GM12891 (cell line): ENCODE data around the gene CTSK.

ENCODE experiments used
- PAX5 ChIP-seq: IDR thresholded peaks from 2 replicates; pipeline ENCODE4 v1.6.1; 2011; ENCODE audit warnings: low read length, moderate library complexity, mild to moderate bottlenecking; ENCODE audit not compliant: insufficient read depth, severe bottlenecking
- POLR2A ChIP-seq: IDR thresholded peaks from 2 replicates; pipeline ENCODE4 v1.6.1; 2011; ENCODE audit warnings: low read depth, low read length, control low read depth
- POLR2AphosphoS5 ChIP-seq: IDR thresholded peaks from 2 replicates; pipeline ENCODE4 v1.6.1; 2011; ENCODE audit warnings: low read depth, low read length, control low read depth
- SPI1 ChIP-seq: IDR thresholded peaks from 2 replicates; pipeline ENCODE4 v1.6.1; 2011; ENCODE audit warnings: low read depth, low read length, control low read depth
- TAF1 ChIP-seq: IDR thresholded peaks from 2 replicates; pipeline ENCODE4 v1.6.1; 2011; ENCODE audit warnings: low read depth, low read length, control low read depth

DNA sequence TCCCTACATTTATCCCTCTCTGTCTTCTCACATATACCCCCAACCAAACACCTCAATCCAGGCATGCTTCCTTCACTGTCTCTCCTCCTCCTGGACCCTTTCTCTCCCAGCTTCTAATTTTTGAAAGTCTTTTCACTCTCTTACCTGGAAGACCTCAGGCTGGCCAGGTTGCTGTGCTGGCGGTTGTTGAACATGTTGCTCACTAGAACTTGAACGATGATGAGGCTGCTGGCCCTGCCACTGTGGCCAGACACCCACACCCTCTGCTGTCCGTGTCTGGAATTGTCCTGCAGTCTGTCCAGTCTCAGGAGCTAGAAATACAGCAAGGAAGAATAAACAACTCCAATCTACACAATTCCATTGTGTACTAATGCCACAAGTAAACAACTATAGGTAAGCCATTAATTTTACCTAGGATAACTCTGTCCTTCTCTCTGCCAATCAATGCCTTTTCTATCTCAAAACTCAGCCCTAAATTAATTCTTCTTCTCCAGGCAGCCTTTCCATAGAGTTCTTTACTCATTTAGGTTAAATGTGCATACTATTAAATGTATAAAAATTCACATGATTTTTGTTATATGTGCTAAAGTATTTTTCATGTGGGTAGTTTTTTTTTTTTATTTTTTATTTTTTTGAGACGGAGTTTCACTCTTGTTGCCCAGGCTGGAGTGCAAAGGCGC lies 5.1 kb upstream of the CTSK start:
- TF ChIP-seq POLR2AphosphoS5 (no peak), POLR2A (no peak), SPI1 (no peak), PAX5 (no peak), TAF1 (no peak)
